Right atrium auricular region (tissue), 2 donors: ENCODE results near the gene ADSS1. TPM values are rescaled to one million over a fixed set of nuclear protein-coding genes. Genes with fewer than 3 reads are reported as not detected.

Experiments
- DNase-seq: peaks from one replicate; pipeline ENCODE4 v3.0.0-alpha.2; 2019; ENCODE audit warnings: low spot score
- H3K27ac ChIP-seq, 2 donors: fragments of 200-600 bp; sonication (generic); 1 replicate in 1 of 2; 2 replicates in 1 of 2; pipeline ENCODE4 v1.5.1; 2016 to 2019
- H3K27me3 ChIP-seq, 2 donors: fragments of 200-600 bp; sonication (generic); one replicate each; pipeline versions ENCODE4 v1.5.1 to v1.6.0; 2017 to 2019
- H3K36me3 ChIP-seq: fragments of 200-600 bp; sonication (generic); one replicate; pipeline ENCODE4 v1.5.1; 2016
- H3K4me1 ChIP-seq, 2 donors: fragments of 200-600 bp; sonication (generic); one replicate each; pipeline versions ENCODE4 v1.5.1 to v1.6.0; 2017 to 2019
- H3K4me3 ChIP-seq, 2 donors: fragments of 200-600 bp; sonication (generic); 1 replicate in 1 of 2; 2 replicates in 1 of 2; pipeline ENCODE4 v1.5.1; 2017 to 2019; ENCODE audit warnings: mild to moderate bottlenecking in 1 of 2, moderate library complexity in 1 of 2
- H3K9me3 ChIP-seq, 2 donors: fragments of 200-600 bp; sonication (generic); one replicate each; pipeline ENCODE4 v1.5.1; 2019
- CTCF ChIP-seq, 2 donors: fragments of 200-600 bp; sonication (generic); IDR thresholded peaks; one replicate each; pipeline ENCODE4 v1.5.1; 2019; ENCODE audit warnings: antibody characterized with exemption in 2 of 2
- total RNA-seq, 2 donors: library from RNA; depleted of rRNA; stranded (reverse); fragments of >200 nt; gene quantifications; one replicate each; pipeline ENCODE4 v1.1.0, GENCODE V29; 2016

The ADSS1 gene
- total RNA-seq, 2 donors from 2014 or later, result 113 to 158 TPM

GRCh38 chr14:104686624-104687517 lies 37.2 kb upstream of the ADSS1 start:
- no peaks in the 10 kb centered on the region for H3K36me3 ChIP-seq
- H3K4me1 ChIP-seq, result peaks cover 0 to 59% of the 10 kb centered on the region in 2 donors
- no peak overlapping the region for H3K4me3 ChIP-seq
- H3K27me3 ChIP-seq, result no peaks in the 10 kb centered on the region
- peak overlapping the region in 1 of 2 donors; percentile 84 for H3K27ac ChIP-seq
- no peaks in the 10 kb centered on the region for H3K9me3 ChIP-seq
- no peak for DNase-seq
- no peak for TF ChIP-seq CTCF (IDR thresholded peaks at IDR 0.05)

DNA sequence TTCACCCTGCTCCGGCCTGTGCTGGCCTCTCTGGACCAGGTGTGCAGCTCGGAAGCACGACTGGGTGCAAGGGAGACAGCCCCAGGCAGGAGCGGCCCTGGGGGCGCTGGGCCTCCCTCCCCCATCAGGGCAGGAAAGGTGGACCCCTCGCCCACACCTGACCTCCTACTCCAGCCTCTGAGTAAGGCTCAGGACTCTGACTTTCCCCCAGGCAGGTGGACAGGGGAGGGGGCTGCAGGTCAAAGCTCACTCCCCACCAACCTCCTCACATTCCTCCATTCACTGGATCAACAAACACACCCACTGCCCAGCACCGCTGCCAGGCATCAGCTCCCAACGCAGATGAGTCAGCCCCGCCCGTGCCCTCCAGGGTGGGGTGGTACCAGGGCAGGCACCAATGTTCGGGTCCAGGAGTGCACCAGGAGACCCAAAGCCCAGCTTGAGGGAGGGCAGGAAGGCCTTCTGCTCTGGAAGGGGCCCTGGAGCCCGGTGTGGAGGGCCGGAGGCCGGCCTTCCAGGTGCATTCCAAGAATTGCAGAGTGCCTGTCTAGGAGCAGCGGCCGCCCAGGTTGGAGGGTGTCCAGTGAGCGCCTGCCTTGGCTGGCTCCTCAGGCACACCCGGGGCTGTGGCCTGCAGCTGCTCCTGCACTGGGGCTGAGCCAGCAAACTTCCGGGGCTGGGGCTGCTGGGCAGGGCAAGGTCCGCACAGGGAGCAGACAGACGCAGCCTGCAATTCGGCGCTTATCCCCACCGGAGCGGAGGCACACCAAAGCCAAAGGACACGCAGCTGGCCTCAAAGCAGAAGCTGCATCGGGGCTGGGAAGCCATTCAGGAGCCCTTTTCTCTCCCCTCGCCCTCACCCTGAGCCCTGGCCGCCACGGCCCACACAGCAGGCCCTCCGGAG lies 36.2 kb upstream of the ADSS1 start:
- TF ChIP-seq CTCF (IDR thresholded peaks at IDR 0.05), result no peak
- peak; percentile 80 for DNase-seq
- H3K27me3 ChIP-seq, result no peaks in the 10 kb centered on the region
- H3K27ac ChIP-seq, result peak overlapping the region; percentile 84 to 91
- H3K4me3 ChIP-seq, result peak overlapping the region in 1 of 2 donors; percentile 86
- peaks cover 0 to 59% of the 10 kb centered on the region in 2 donors for H3K4me1 ChIP-seq
- H3K9me3 ChIP-seq, result no peaks in the 10 kb centered on the region
- H3K36me3 ChIP-seq, result no peaks in the 10 kb centered on the region

GRCh38 chr14:104688505-104689108 lies 35.4 kb upstream of the ADSS1 start:
- TF ChIP-seq CTCF (IDR thresholded peaks at IDR 0.05), result no peak
- Histone ChIP-seq H3K4me1 (peaks cover 0 to 63% of the 10 kb centered on the region in 2 donors), H3K27me3 (no peaks in the 10 kb centered on the region), H3K36me3 (no peaks in the 10 kb centered on the region), H3K27ac (peak overlapping the region; percentile 84 to 91), H3K9me3 (no peaks in the 10 kb centered on the region), H3K4me3 (peak overlapping the region; percentile 86 to 98)
- no peak for DNase-seq

- no peak for TF ChIP-seq CTCF (IDR thresholded peaks at IDR 0.05)
- peaks cover 0 to 70% of the 10 kb centered on the region in 2 donors for H3K4me1 ChIP-seq
- H3K4me3 ChIP-seq, result peak within 1 kb of the TSS; percentile 86 to 98
- H3K27me3 ChIP-seq, result no peaks in the 10 kb centered on the region
- H3K36me3 ChIP-seq, result no peaks in the 10 kb centered on the region
- no peaks in the 10 kb centered on the region for H3K9me3 ChIP-seq
- H3K27ac ChIP-seq, result peak within 1 kb of the TSS; percentile 84 to 91
- no peak for DNase-seq
Observed at GRCh38 chr14:104689109-104689880, 34.7 kb upstream of the ADSS1 start, which contains the start of gene INF2. Gene INF2, plus strand, starts transcription at chr14:104689618. Its CDS starts 11,748 bp downstream, at chr14:104701366.
